IPS-NIHi11 (cell line): Measurements from ENCODE around the gene MYZAP.

ENCODE experiments used
- DNase-seq: peaks from one replicate; pipeline ENCODE4 v3.0.0; 2012; ENCODE audit warnings: mixed read lengths, low spot score

Gene MYZAP

DNA sequence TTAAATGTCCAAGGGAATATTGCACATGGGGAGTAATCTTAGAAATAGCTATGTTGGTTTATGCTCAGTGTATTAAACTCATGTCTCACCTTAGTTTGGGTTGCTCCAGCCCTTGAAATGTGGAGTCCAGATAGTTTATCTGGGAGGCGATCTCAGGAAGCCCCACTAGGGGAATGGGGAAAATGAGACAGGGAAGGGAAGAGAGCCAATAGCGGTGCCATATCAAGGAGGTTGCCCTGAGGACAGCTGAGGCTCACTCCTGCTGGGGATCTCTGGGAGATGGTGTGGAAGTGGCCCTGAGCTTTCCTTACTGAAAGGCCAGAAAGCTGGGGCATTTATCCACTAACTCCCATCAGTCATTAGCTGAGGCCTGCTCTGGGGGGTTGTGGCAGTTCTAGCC lies 71.6 kb downstream of the MYZAP start:
- no peak for DNase-seq

- DNase-seq, result no peak
Measured at GRCh38 chr15:57665194-57665593, 73.5 kb downstream of the MYZAP start.

DNA sequence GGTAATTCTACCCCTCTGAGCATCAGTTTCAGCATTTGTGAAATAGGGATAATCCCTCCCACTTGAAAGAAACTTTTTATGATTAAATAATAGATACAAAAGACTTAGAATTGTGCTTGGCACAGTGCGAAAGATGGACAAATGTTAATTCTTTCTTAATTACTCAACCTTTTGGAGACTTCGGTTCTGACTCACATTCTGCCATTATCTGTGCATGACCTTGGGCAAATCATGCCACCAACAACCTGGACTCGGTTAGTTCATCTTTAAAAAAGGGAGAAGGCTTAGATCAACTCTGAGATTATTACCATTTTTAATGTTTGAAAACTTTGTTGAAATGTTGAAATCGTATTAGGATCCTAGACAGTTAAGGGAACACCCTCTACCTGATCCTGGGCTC lies 74.2 kb downstream of the MYZAP start:
- no peak for DNase-seq

GRCh38 chr15:57667171-57667849 lies 75.6 kb downstream of the MYZAP start:
- peak; percentile 29 for DNase-seq

DNA sequence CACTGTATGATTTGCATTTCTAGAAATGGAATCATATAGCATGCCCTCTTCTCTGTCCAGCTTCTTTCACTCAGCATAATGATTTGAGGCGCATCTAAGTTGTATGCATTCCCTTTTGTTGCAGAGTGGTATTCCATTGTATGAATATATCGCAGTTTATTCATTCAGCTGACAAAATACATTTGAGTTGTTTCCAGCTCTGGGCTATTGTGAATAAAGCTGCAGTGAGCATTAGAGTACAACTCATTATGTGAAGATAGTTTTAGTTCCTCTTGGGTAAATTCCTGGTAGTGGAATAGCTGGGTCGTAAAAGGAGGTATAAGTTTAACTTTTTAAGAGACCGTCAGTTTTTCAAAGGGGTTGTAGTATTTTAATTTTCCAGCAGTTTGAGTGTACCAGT lies 76.3 kb downstream of the MYZAP start:
- DNase-seq, result no peak

DNA sequence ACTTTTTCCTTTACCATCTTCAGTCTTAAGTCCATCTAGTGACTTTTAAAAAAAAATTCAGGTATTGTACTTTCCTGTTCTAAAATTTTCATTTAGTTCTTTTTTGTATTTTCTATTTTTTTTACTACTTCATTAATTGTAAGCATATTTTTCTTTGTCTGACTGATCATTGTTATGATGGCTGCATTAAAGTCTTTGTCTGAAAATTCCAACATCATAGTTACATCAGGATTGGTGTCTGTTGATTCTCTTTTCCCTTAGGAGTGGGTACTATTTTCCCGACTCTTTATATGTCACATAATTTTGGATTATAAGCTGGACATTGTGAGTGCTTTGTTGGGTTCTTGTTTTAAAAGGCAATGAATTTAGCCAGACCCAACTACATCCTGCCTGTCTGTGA lies 79.9 kb downstream of the MYZAP start:
- no peak for DNase-seq

DNA sequence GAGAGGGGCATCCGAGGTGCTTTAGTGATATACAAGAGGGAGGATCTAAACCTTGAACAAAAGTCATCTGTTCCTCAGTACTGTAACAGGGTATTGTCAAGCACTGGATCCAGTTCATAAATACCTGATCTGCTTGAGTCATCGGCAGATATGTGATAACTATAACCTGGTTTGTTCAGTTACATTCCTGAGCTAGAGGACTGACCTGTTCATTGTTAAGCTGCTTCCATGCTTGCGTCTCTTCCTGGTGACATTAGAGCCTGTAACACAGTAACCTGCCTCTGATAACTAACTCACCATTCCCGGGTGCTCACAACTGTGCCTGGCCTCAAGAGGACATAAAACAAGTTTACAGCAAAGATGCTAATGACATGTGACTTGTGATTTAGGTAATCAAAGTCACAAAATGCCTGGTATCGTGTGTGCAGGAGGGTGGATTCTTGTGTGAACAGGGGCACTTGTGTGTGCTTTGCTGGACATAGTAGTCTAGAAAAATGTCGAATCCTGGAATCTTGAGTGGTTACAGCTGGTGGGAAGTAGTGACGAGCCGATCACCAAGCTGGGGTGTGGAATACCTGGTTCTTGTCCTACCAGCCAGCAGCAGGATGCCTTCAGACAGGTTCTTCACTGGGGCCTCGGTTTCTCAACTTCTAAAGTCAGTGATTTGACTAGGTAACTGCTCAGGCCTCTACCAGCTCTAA lies 83.9 kb downstream of the MYZAP start:
- DNase-seq, result no peak

DNA sequence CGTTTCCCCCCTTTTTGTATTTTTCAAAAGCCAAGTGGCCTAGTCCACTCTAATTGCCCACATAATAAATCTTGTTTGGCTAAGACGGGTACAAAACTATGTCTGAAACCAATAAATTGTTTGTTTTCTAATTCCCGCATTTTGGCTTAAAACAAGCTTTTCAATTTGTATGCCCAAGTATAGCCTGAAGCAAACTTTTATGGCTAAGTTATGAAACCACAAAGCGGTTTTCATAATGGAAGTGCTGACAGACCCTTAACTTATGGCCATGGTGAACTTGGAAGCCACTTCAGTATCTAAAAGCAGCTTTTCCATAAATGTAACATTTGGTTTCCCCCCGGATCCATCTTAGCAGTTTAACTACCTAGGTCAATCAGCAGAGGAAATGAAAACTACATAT lies 84.9 kb downstream of the MYZAP start:
- no peak for DNase-seq

DNA sequence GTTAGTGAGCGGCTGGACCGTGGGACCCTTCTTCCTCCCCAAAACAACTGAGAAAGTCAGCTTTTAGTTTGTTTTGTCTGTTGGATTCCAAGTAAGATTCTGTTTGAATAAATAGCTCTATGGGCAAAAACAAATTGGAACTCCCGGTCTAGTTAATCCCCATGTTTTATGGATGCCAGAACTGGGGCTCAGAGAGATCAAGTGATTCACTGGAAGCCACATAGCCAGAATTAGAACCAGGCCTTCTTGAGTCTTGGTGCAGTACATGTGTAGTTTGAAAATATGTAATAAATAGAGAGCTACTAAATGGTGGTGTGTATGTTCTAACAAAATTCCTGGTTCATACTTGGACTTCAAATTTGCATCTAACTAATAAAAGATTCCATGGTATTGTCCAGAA lies 85.5 kb downstream of the MYZAP start:
- no peak for DNase-seq

- no peak for DNase-seq
Measured at GRCh38 chr15:57680021-57680420, 88.3 kb downstream of the MYZAP start.

DNA sequence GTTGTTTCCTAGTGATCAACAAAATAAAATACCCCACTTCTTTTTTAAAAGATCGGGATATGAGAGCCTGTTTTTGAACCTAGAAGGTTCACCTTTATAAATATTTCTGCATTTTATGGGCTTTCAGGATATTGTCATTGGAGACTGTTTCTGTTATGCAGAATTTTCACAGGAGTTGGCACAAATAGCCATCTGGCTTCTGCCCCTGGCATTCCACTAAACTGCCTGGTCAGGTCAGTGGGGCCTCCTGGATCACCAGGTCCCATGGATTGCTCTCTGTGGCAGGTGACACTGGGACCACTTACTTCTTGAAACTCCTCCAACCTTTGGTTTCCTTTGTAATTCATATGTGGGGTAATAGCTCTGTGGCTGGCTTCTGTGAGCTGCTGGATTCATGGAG lies 89.3 kb downstream of the MYZAP start:
- DNase-seq, result no peak

DNA sequence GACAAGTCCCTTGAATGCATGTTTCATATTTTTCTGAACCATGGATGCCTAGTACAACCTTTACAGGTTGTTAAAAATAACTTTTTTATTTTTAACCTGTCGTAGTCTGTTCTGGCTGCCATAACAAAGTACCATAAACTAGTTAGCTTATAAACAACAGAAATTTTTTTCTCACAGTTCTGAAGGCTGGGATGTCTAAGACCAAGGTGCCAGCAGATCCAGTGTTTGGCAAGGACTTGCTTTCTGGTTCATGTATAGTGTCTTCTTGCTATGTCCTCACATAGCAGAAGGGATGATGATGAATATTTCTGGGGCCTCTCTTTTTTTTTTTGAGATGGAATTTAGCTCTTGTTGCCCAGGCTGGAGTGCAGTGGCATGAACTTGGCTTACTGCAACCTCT lies 91.8 kb downstream of the MYZAP start:
- DNase-seq, result no peak

DNA sequence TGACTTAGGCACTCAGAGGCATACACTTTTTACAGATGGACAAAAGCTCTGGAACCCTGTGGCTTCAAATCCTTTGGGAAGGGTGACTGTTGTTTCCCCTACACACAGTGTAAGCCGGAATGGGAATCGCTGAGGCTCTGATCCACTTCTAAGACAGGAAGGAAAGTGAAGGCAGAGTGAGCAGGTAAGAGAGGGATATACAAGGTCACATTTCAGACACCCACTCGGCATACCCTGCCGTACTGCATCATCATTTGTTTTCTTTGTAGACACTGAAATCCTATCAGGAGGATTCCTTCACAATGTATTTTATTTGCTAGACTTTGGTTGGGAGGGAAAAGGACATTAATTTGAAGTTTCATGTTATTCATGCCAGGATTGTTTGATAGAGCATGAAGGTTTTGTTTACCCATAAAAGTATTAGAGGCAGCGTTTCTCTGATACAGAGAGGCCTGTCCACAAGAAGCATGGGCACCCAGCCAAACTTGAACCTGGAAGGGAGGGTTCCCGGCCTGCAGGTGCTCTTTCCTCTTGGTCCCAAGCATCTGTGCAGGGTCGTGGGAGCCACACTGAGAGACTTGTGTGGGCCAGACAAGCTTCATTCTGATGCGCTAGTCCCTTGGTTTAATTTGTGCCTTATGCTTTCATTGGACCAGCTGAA lies 92.9 kb downstream of the MYZAP start:
- DNase-seq, result no peak

DNA sequence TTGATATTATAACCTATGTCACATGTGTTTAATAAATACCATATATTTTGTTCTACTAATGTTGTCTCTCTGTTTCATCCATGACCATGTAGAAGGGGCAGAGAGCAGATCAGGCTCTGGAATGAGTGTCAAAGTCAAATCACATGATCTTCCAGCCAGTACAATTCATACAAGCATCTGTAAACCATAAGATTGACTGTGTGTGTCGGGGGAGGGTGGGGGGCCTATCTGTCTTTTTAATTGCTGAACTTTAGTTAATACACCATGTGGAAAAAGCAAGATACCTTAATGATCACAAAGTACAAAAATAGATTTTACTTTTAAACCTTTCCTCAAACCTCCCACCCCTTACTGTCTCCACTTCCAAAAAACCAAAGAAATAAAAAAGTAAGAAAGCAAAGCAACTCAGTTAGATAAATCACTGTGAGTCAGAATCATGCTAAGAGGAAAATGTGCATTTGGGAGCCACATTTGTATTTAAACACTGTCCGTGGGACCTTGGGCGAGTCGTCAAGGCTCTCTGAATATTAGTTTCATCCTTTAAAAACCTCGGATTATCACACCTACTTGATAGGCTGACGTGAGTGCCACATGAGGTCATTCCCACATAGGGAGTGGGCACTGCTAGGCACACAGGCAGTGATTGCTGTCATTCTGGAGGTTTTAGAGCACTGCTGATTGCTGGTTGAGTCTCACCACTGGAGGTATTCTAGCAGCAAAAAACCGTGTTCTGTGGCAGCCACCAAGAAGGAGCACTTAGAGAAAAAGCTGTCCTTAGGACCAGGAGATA lies 93.8 kb downstream of the MYZAP start:
- no peak for DNase-seq

DNA sequence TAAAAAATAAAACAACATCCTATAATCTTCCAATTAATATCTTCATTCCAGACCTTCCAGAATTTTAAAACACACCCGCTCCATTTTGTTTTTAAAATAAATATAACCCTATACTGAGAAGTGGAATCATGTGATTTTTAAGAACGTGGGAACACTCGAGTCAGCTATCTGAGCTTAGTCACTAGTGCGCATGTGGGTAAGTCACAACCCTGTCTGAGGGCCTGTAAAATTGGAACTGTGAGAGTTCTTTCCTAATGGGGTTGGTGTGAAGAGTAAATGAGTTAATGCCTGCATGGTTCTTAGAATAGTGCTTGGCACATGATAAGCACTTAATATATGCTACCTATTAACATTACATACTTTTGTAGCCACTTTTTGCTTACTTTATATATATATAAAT lies 95.0 kb downstream of the MYZAP start:
- DNase-seq, result no peak

GRCh38 chr15:57690341-57690966 lies 98.8 kb downstream of the MYZAP start:
- DNase-seq, result no peak

GRCh38 chr15:57691082-57691481 lies 99.4 kb downstream of the MYZAP start:
- DNase-seq, result no peak

- DNase-seq, result no peak
Measured at GRCh38 chr15:57692709-57693108, 101.0 kb downstream of the MYZAP start.

GRCh38 chr15:57694279-57694678 lies 102.6 kb downstream of the MYZAP start:
- no peak for DNase-seq

- no peak for DNase-seq
Measured at GRCh38 chr15:57696146-57696545, 104.4 kb downstream of the MYZAP start.

DNA sequence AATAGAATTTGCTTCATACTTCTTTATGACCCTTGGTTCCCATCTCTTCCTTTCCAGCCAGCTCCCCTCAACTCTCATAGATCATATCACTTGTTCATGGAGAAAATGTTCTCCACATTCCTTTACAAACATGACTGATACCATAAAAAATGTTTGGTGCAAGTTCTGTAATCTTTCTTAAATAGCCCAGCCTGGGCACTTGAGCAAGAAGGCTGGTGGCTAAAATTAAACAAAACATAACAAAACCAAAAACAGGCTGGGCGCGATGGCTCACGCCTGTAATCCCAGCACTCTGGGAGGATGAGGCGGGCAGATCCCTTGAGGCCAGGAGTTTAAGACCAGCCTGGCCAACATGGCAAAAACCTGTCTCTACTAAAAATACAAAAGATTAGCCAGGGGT lies 105.9 kb downstream of the MYZAP start:
- DNase-seq, result no peak

GRCh38 chr15:57698243-57698642 lies 106.5 kb downstream of the MYZAP start:
- no peak for DNase-seq
